ENCODE measurements around the gene MMP12.

Gene MMP12

GRCh38 chr11:102849311-102849710 lies 25.5 kb downstream of the MMP12 start:
- DNase-seq: no peak

- DNase-seq: no peak
These were observed 28.5 kb downstream of the MMP12 start for GRCh38 chr11:102846292-102846691.

- no peak for DNase-seq
These were observed 31.3 kb downstream of the MMP12 start, which contains the start of gene MMP3 for GRCh38 chr11:102843489-102843888. Gene MMP3, minus strand, starts transcription at chr11:102843609. Its CDS starts 63 bp downstream, at chr11:102843546.

GRCh38 chr11:102842930-102843329 lies 31.9 kb downstream of the MMP12 start:
- DNase-seq: no peak

- no peak for DNase-seq
These were observed 34.8 kb downstream of the MMP12 start for GRCh38 chr11:102840018-102840417.

GRCh38 chr11:102837646-102838045 lies 37.1 kb downstream of the MMP12 start:
- no peak for DNase-seq

- DNase-seq: no peak
These were observed 37.6 kb downstream of the MMP12 start for GRCh38 chr11:102837156-102837555.

GRCh38 chr11:102836290-102836875 lies 38.4 kb downstream of the MMP12 start:
- no peak for DNase-seq

- DNase-seq: no peak
These were observed 41.1 kb downstream of the MMP12 start for GRCh38 chr11:102833731-102834130.

GRCh38 chr11:102832612-102833011 lies 42.2 kb downstream of the MMP12 start:
- no peak for DNase-seq

- DNase-seq: no peak
These were observed 43.0 kb downstream of the MMP12 start for GRCh38 chr11:102831489-102832440.

GRCh38 chr11:102831128-102831488 lies 43.7 kb downstream of the MMP12 start:
- no peak for DNase-seq

- no peak for DNase-seq
These were observed 44.6 kb downstream of the MMP12 start for GRCh38 chr11:102830001-102830727.

GRCh38 chr11:102829316-102830000 lies 45.3 kb downstream of the MMP12 start:
- no peak for DNase-seq

- no peak for DNase-seq
These were observed 50.2 kb downstream of the MMP12 start for GRCh38 chr11:102824556-102824955.

GRCh38 chr11:102819491-102819890 lies 55.3 kb downstream of the MMP12 start:
- no peak for DNase-seq

- DNase-seq: no peak
These were observed 61.3 kb downstream of the MMP12 start for GRCh38 chr11:102813484-102813883.
